ENCODE data around the gene GREM2.

GREM2 gene

GRCh38 chr1:240478536-240478935 lies 133.4 kb downstream of the GREM2 start:
- no peak for TF ChIP-seq ZFX (IDR thresholded peaks at IDR 0.05)
- TF ChIP-seq, protein P1, sequence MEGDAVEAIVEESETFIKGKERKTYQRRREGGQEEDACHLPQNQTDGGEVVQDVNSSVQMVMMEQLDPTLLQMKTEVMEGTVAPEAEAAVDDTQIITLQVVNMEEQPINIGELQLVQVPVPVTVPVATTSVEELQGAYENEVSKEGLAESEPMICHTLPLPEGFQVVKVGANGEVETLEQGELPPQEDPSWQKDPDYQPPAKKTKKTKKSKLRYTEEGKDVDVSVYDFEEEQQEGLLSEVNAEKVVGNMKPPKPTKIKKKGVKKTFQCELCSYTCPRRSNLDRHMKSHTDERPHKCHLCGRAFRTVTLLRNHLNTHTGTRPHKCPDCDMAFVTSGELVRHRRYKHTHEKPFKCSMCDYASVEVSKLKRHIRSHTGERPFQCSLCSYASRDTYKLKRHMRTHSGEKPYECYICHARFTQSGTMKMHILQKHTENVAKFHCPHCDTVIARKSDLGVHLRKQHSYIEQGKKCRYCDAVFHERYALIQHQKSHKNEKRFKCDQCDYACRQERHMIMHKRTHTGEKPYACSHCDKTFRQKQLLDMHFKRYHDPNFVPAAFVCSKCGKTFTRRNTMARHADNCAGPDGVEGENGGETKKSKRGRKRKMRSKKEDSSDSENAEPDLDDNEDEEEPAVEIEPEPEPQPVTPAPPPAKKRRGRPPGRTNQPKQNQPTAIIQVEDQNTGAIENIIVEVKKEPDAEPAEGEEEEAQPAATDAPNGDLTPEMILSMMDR (conservative IDR thresholded peaks at IDR 0.05) = no peak

GRCh38 chr1:240475832-240476231 lies 136.1 kb downstream of the GREM2 start:
- H3K27ac ChIP-seq = no peak overlapping the region
- TF ChIP-seq, protein P1 (conservative IDR thresholded peaks at IDR 0.05) = no peak
- no peak for TF ChIP-seq ZFX (IDR thresholded peaks at IDR 0.05)

More at GRCh38 chr1:240478536-240478935, 133.4 kb downstream of the GREM2 start:
- no peak overlapping the region for H3K27ac ChIP-seq

GRCh38 chr1:240474133-240474614 lies 137.8 kb downstream of the GREM2 start:
- TF ChIP-seq, protein P1 (conservative IDR thresholded peaks at IDR 0.05) = no peak
- TF ChIP-seq ZFX (IDR thresholded peaks at IDR 0.05) = no peak
- H3K27ac ChIP-seq = no peak overlapping the region

DNA sequence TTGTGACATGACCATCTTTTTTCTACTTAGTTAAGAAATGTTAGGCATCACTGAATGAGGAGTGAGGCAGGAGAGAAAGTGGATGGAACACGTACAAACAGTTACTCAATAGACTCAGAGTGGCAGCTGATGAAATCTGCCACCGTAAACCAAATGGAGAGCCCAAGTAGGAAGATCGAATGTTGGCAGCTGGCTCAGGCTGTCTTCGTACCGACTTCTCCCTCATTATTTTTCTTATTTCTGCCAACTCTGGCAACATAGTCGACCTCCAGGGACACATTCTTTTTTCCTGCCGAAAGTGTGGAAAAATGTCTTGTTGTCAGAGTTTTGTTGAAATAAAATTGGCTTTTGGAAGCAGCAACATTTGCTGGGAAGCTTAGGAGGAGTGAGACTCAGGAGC lies 143.3 kb downstream of the GREM2 start:
- H3K27ac ChIP-seq = no peak overlapping the region
- TF ChIP-seq, protein P1 (conservative IDR thresholded peaks at IDR 0.05) = no peak
- no peak for TF ChIP-seq ZFX (IDR thresholded peaks at IDR 0.05)

DNA sequence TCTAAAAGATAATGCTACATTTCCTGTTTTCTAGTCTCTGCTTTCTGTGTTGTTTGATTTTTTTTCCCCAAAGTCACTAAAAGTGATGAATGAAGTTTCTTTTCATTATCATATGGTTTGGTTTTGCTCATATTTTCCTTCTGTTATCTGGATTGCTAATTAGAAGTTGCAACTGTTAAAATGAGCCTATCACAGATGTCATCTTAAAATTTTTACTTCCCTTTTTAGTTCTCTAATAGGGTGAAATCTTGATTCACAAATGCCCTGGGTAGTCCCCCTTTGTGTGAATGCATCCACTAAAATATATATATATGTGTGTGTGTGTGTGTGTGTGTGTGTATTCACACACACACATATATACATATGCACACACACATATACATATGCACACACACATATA lies 144.1 kb downstream of the GREM2 start:
- H3K27ac ChIP-seq = no peak overlapping the region

GRCh38 chr1:240466509-240466908 lies 145.4 kb downstream of the GREM2 start:
- no peak overlapping the region for H3K27ac ChIP-seq
- TF ChIP-seq ZFX (IDR thresholded peaks at IDR 0.05) = no peak
- TF ChIP-seq, protein P1 (conservative IDR thresholded peaks at IDR 0.05) = no peak

More for the DNA sequence above, 144.1 kb downstream of the GREM2 start:
- no peak for TF ChIP-seq ZFX (IDR thresholded peaks at IDR 0.05)
- TF ChIP-seq, protein P1 (conservative IDR thresholded peaks at IDR 0.05) = no peak

DNA sequence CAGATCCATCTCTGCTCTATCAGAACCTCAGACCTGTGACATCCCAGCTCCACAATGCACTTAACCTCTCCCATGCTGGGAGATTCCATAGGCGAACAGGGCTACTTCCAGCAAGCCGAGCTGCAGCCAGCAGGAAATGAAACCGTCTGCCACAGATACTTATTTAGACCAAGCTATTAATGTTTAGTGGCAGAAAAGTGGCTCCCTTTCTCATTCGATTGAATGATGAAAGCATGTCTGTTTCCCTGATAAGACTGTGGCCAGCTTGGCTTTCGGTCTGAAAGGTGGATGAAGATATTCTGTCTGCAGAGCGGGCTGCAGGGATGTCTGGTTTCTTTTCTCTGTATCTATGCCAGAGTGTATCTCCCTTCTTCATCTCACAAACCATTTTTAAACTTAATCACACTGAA lies 146.4 kb downstream of the GREM2 start:
- H3K27ac ChIP-seq = no peak overlapping the region
- TF ChIP-seq ZFX (IDR thresholded peaks at IDR 0.05) = no peak
- TF ChIP-seq, protein P1 (conservative IDR thresholded peaks at IDR 0.05) = no peak

Data from C4-2B (cell line).